Prostate gland (tissue), 2 donors: ENCODE results near the gene ZNF701.

Experiments used
- CTCF ChIP-seq, 4 experiments: fragments of 200-600 bp in 2 of 4; fragments of 450-650 bp in 2 of 4; sonication (generic) in 2 of 4; IDR thresholded peaks; 1 replicate in 3 of 4; 2 replicates in 1 of 4; pipeline ENCODE4 v1.5.1; 2016 to 2019; ENCODE audit warnings: antibody characterized with exemption in 4 of 4, mild to moderate bottlenecking in 2 of 4, moderate library complexity in 2 of 4
- POLR2A ChIP-seq: fragments of 450-650 bp; IDR thresholded peaks from one replicate; pipeline ENCODE4 v1.6.1; 2016; ENCODE audit warnings: antibody characterized with exemption, mild to moderate bottlenecking
- POLR2AphosphoS5 ChIP-seq: sonication (generic); formaldehyde crosslinking; IDR thresholded peaks from one replicate; pipeline ENCODE4 v1.6.1; 2017; ENCODE audit warnings: antibody characterized with exemption

- no peak for TF ChIP-seq POLR2A
- TF ChIP-seq CTCF (IDR thresholded peaks at IDR 0.05) = no peak
- no peak for TF ChIP-seq POLR2AphosphoS5
These were observed 36.2 kb upstream of the ZNF701 start for GRCh38 chr19:52533901-52534300.
